Measurements from ENCODE around the gene SGMS1.
A peak's percentile ranks its signal among the peaks of the same experiment; 100 is the strongest.

The SGMS1 gene

GRCh38 chr10:50347394-50347802 is 276.4 kb downstream of the SGMS1 start:
- no peak overlapping the region; a peak in 2 of 22 replicates for H3K27ac ChIP-seq
- H3K36me3 ChIP-seq = peaks cover 23 to 61% (median 40%) of the 10 kb centered on the region in 11 experiments
- H3K4me2 ChIP-seq = peak overlapping the region; percentile 35 to 72 (median 47)
- H3K9me3 ChIP-seq (replicated peaks in 1 of 11) = peaks cover 38 to 57% (median 47%) of the 10 kb centered on the region in 11 experiments
- H3K4me1 ChIP-seq = peaks cover 14 to 22% (median 18%) of the 10 kb centered on the region in 10 experiments
- no peak for TF ChIP-seq Cebpa-rat (IDR thresholded peaks at IDR 0.05)
- no peak overlapping the region for H3K9ac ChIP-seq
- H3K27me3 ChIP-seq = no peaks in the 10 kb centered on the region
- no peak overlapping the region for H3K4me3 ChIP-seq
- peaks cover 0 to 87% (median 0%) of the 10 kb centered on the region in 11 experiments; a peak in 5 of 22 replicates for H4K20me1 ChIP-seq

GRCh38 chr10:50346942-50347341 is 276.8 kb downstream of the SGMS1 start:
- no peak overlapping the region for H3K27ac ChIP-seq
- no peak overlapping the region for H3K9ac ChIP-seq
- H3K4me3 ChIP-seq = no peak overlapping the region
- H4K20me1 ChIP-seq = peaks cover 0 to 87% (median 0%) of the 10 kb centered on the region in 11 experiments; a peak in 5 of 22 replicates
- peaks cover 25 to 61% (median 40%) of the 10 kb centered on the region in 11 experiments for H3K36me3 ChIP-seq
- H3K9me3 ChIP-seq (replicated peaks in 1 of 11) = peaks cover 34 to 52% (median 42%) of the 10 kb centered on the region in 11 experiments
- H3K4me1 ChIP-seq = peaks cover 14 to 22% (median 18%) of the 10 kb centered on the region in 10 experiments
- H3K4me2 ChIP-seq = peak overlapping the region in 10 of 11 experiments; percentile 35 to 72 (median 46); a peak in 20 of 22 replicates
- H3K27me3 ChIP-seq = no peaks in the 10 kb centered on the region
- TF ChIP-seq Cebpa-rat (IDR thresholded peaks at IDR 0.05) = no peak

DNA sequence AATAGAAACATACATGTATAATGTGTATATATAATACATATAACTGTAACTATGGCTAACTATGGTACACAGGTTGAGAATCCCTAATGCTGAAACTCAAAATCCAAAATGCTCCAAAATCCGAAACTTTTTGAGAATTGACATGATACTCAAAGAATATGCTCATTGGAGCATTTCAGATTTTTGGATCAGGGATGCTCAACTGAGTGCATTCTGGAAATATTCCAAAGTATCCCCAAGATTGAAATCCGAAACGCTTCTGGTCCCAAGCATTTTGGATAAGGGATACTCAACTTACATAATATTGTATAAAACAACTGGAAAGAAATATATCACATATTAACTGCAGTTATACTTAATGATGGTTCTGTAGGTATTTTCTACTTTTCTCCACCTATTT is 278.2 kb downstream of the SGMS1 start:
- Histone ChIP-seq H3K27me3 (no peaks in the 10 kb centered on the region), H3K9me3 (replicated peaks in 1 of 11) (peaks cover 20 to 38% (median 28%) of the 10 kb centered on the region in 11 experiments), H3K9ac (no peak overlapping the region), H3K4me2 (no peak overlapping the region), H4K20me1 (peaks cover 0 to 91% (median 0%) of the 10 kb centered on the region in 11 experiments; a peak in 5 of 22 replicates), H3K27ac (no peak overlapping the region), H3K4me1 (peaks cover 17 to 22% (median 19%) of the 10 kb centered on the region in 10 experiments), H3K36me3 (peaks cover 17 to 60% (median 31%) of the 10 kb centered on the region in 11 experiments), H3K4me3 (no peak overlapping the region)
- no peak for TF ChIP-seq Cebpa-rat (IDR thresholded peaks at IDR 0.05)

GRCh38 chr10:50343702-50344331 is 279.9 kb downstream of the SGMS1 start:
- TF ChIP-seq Cebpa-rat (IDR thresholded peaks at IDR 0.05) = no peak
- H3K4me1 ChIP-seq = peaks cover 18 to 37% (median 22%) of the 10 kb centered on the region in 10 experiments
- H3K9ac ChIP-seq = no peak overlapping the region
- no peak overlapping the region for H3K27ac ChIP-seq
- no peaks in the 10 kb centered on the region for H3K27me3 ChIP-seq
- H4K20me1 ChIP-seq = peaks cover 0 to 100% (median 0%) of the 10 kb centered on the region in 11 experiments; a peak in 5 of 22 replicates
- H3K9me3 ChIP-seq (replicated peaks in 1 of 11) = peaks cover 3 to 21% (median 11%) of the 10 kb centered on the region in 11 experiments
- peaks cover 10 to 46% (median 20%) of the 10 kb centered on the region in 11 experiments for H3K36me3 ChIP-seq
- H3K4me2 ChIP-seq = no peak overlapping the region
- no peak overlapping the region for H3K4me3 ChIP-seq

DNA sequence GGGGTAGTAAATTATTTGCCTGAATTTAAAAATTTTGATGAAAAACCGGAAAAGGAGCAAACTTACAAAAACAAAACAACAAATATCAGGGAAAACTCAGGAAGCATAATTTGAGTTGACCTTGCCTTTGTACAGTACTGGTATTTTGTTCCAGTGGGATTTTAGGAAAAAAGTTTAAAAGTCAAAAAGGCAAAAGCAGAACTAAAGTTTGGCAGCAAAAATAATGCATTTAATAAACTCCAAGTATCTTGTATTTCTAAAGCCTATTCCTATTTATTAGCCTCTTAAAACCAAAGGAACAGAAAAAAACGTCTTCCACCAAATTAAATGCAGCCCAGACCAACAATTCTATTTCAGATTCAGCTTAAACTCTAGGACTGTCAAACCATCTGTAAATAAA is 281.8 kb downstream of the SGMS1 start:
- peaks cover 10 to 50% (median 19%) of the 10 kb centered on the region in 11 experiments for H3K36me3 ChIP-seq
- H3K27ac ChIP-seq = no peak overlapping the region
- H3K4me1 ChIP-seq = peaks cover 7 to 40% (median 10%) of the 10 kb centered on the region in 10 experiments
- H3K4me3 ChIP-seq = no peak overlapping the region
- H4K20me1 ChIP-seq = peaks cover 0 to 100% (median 0%) of the 10 kb centered on the region in 11 experiments; a peak in 5 of 22 replicates
- no peak for TF ChIP-seq Cebpa-rat (IDR thresholded peaks at IDR 0.05)
- peaks cover 0 to 17% (median 7%) of the 10 kb centered on the region in 11 experiments; a peak in 11 of 22 replicates for H3K9me3 ChIP-seq (replicated peaks in 1 of 11)
- H3K4me2 ChIP-seq = no peak overlapping the region
- no peak overlapping the region for H3K9ac ChIP-seq
- H3K27me3 ChIP-seq = no peaks in the 10 kb centered on the region

DNA sequence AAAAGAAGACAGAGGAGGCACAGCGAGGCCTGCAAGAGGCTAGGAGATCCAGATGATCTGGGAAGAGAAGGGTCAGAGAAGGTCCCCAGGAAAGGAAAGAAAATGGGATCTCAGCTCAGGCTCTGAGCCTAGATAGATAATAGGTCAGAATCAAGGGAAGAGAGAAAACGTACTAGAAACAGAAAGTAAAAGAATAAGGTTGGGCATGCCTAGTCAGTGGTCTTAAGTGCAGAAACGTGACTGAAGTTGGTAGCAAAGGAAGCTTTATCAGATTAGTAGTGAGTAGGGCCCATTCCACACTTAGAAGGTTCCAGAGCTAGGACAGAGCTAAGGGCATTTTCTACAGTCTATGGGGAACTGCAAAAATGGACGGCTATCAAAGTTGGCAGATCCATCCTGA is 287.6 kb downstream of the SGMS1 start:
- no peak overlapping the region for H3K9ac ChIP-seq
- peaks cover 0 to 36% (median 4%) of the 10 kb centered on the region in 10 experiments; a peak in 8 of 20 replicates for H3K4me1 ChIP-seq
- peaks cover 0 to 47% (median 7%) of the 10 kb centered on the region in 11 experiments; a peak in 8 of 22 replicates for H3K36me3 ChIP-seq
- peak overlapping the region in 4 of 11 experiments; percentile 9 to 18 (median 12); a peak in 1 of 22 replicates for H3K4me2 ChIP-seq
- no peak overlapping the region for H3K4me3 ChIP-seq
- H3K9me3 ChIP-seq (replicated peaks in 1 of 11) = no peaks in the 10 kb centered on the region
- no peak for TF ChIP-seq Cebpa-rat (IDR thresholded peaks at IDR 0.05)
- H3K27ac ChIP-seq = no peak overlapping the region
- H4K20me1 ChIP-seq = peaks cover 0 to 86% (median 0%) of the 10 kb centered on the region in 11 experiments; a peak in 5 of 22 replicates
- no peaks in the 10 kb centered on the region for H3K27me3 ChIP-seq

DNA sequence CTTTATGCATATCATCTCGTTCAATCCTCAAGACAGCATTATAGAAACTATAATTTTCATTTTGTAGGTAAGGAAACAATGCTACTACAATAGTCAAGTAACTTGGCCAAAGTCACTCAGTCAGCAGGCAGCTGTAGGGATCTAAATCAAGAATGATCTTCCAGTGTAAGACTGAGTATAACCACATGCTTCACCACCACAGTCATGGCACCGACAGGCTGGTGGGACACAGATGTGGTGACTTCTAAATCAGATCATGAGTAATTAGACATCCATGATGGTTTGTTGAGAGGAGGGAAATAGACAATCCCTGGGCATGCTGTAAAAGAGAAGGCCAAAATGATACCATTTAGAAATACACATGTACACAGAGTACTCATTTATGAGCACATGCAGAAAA is 288.4 kb downstream of the SGMS1 start:
- H4K20me1 ChIP-seq = peaks cover 0 to 86% (median 0%) of the 10 kb centered on the region in 11 experiments; a peak in 5 of 22 replicates
- no peak overlapping the region for H3K27ac ChIP-seq
- TF ChIP-seq Cebpa-rat (IDR thresholded peaks at IDR 0.05) = no peak
- peaks cover 0 to 41% (median 7%) of the 10 kb centered on the region in 11 experiments; a peak in 7 of 22 replicates for H3K36me3 ChIP-seq
- no peak overlapping the region for H3K4me3 ChIP-seq
- H3K9ac ChIP-seq = no peak overlapping the region
- no peaks in the 10 kb centered on the region for H3K27me3 ChIP-seq
- no peaks in the 10 kb centered on the region for H3K9me3 ChIP-seq (replicated peaks in 1 of 11)
- peaks cover 0 to 32% (median 4%) of the 10 kb centered on the region in 10 experiments; a peak in 8 of 20 replicates for H3K4me1 ChIP-seq
- H3K4me2 ChIP-seq = no peak overlapping the region

- H3K4me1 ChIP-seq = peaks cover 0 to 21% (median 0%) of the 10 kb centered on the region in 10 experiments; a peak in 7 of 20 replicates
- H3K4me2 ChIP-seq = no peak overlapping the region
- no peak overlapping the region for H3K4me3 ChIP-seq
- no peak overlapping the region for H3K9ac ChIP-seq
- H3K36me3 ChIP-seq = peaks cover 0 to 41% (median 0%) of the 10 kb centered on the region in 11 experiments; a peak in 6 of 22 replicates
- TF ChIP-seq Cebpa-rat (IDR thresholded peaks at IDR 0.05) = no peak
- H3K27me3 ChIP-seq = no peaks in the 10 kb centered on the region
- peaks cover 0 to 86% (median 0%) of the 10 kb centered on the region in 11 experiments; a peak in 5 of 22 replicates for H4K20me1 ChIP-seq
- H3K9me3 ChIP-seq (replicated peaks in 1 of 11) = no peaks in the 10 kb centered on the region
- H3K27ac ChIP-seq = no peak overlapping the region
Observed at GRCh38 chr10:50334273-50334672, 289.5 kb downstream of the SGMS1 start.

DNA sequence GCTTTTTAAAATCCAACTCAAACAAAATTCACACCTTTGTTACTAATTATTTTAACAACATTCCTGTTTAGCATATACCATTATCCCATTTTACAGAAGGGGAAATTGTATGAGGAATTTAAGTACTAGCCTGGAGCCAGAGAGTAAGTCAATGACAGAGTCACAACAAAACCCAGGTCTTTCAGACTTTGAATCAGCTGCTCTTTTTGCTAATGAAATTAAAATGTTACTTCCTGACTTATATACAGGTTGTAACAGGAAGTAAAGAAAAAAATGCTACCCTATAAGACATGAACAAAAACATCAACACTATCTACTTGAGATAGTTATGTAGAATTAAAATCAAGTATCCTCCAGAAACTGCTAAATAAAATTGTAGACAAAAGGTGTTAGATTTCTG is 289.9 kb downstream of the SGMS1 start:
- Histone ChIP-seq H3K9me3 (replicated peaks in 1 of 11) (no peaks in the 10 kb centered on the region), H3K4me3 (no peak overlapping the region), H3K27me3 (no peaks in the 10 kb centered on the region), H3K4me1 (peaks cover 0 to 17% (median 0%) of the 10 kb centered on the region in 10 experiments; a peak in 6 of 20 replicates), H3K36me3 (peaks cover 0 to 38% (median 0%) of the 10 kb centered on the region in 11 experiments; a peak in 5 of 22 replicates), H3K27ac (no peak overlapping the region), H3K4me2 (no peak overlapping the region), H4K20me1 (peaks cover 0 to 84% (median 0%) of the 10 kb centered on the region in 11 experiments; a peak in 5 of 22 replicates), H3K9ac (no peak overlapping the region)
- TF ChIP-seq Cebpa-rat (IDR thresholded peaks at IDR 0.05) = no peak

Data from BLaER1 treated with 17β-estradiol and CSF1 and Interleukin-3, amounts not matched to agents 10 nM and 100 nM (cell line).